Measurements from ENCODE around the gene SIX1. TPM values are rescaled to one million over a fixed set of nuclear protein-coding genes. Genes with fewer than 3 reads are reported as not detected.
A peak's percentile ranks its signal among the peaks of the same experiment; 100 is the strongest.

The SIX1 gene
- total and polyA plus RNA-seq, 2 of the 13 experiments (the other 11 are each of a cell fraction or from before 2014, with no cell fraction given) = 1.7 to 6.5 TPM

GRCh38 chr14:60647081-60647836 is 2.0 kb downstream of the SIX1 start (continued):
- TF ChIP-seq ARID4A (CRISPR knock-in tag; IDR thresholded peaks at IDR 0.05; ENCODE audit: borderline replicate concordance) (peak; percentile 63), TRIM24 (CRISPR knock-in tag; IDR thresholded peaks at IDR 0.05) (no peak), ZNF282 (IDR thresholded peaks at IDR 0.05; ENCODE audit: partially characterized antibody) (no peak), ZNF274 (CRISPR knock-in tag; IDR thresholded peaks at IDR 0.05) (no peak), KMT2B (CRISPR knock-in tag; IDR thresholded peaks at IDR 0.05) (peak; percentile 61; the same call in 1 of the 2 replicates), CREB3 (CRISPR knock-in tag; IDR thresholded peaks at IDR 0.05) (peak; percentile 35; the same call in 1 of the 2 replicates), REL (CRISPR knock-in tag; conservative IDR thresholded peaks at IDR 0.05) (no peak), ZBED4 (CRISPR knock-in tag; IDR thresholded peaks at IDR 0.05; ENCODE audit: borderline replicate concordance) (peak; percentile 20; the same call in 1 of the 2 replicates), ZNF740 (CRISPR knock-in tag; IDR thresholded peaks at IDR 0.05) (no peak), KLF6 (CRISPR knock-in tag; IDR thresholded peaks at IDR 0.05) (no peak), TIGD3 (CRISPR knock-in tag; IDR thresholded peaks at IDR 0.05; ENCODE audit: borderline replicate concordance) (no peak), ZNF564 (CRISPR knock-in tag; IDR thresholded peaks at IDR 0.05) (no peak), ZKSCAN5 (CRISPR knock-in tag; IDR thresholded peaks at IDR 0.05) (no peak), ZNF232 (CRISPR knock-in tag; IDR thresholded peaks at IDR 0.05; ENCODE audit: borderline replicate concordance) (peak; percentile 39; the same call in 1 of the 2 replicates), HMGXB4 (CRISPR knock-in tag; IDR thresholded peaks at IDR 0.05; ENCODE audit: borderline replicate concordance in 1 of 2, low read depth in 1 of 2) (0 out of 4 replicates have a peak, but pooled peaks of 1 of the 2 experiments have one; percentile 47)
